Stimulated activated memory B cell treated with anti-CD40 and anti-IgM and Interleukin-4, amounts not matched to agents 10 μg/mL and 1 μg/mL and 100 μg/mL, for 72 hours (primary cell): ENCODE data around the gene PRAMEF15.
"Not testable (repeated sequence)": the region's sequence is repeated elsewhere in the genome, so short reads cannot be mapped to it uniquely, and the experiment has no call there.

Source experiments
- ATAC-seq: fragments of 150-1000 bp; cut with Tn5 transposase; 2 replicates; pipeline ENCODE4 v1.10.0; 2021
- H3K27ac Mint-ChIP-seq: one replicate; pipeline ENCODE4 v1.8.0; 2022; ENCODE audit warnings: mild to moderate bottlenecking, mixed read lengths
- H3K27me3 Mint-ChIP-seq: one replicate; pipeline ENCODE4 v1.8.0; 2022; ENCODE audit warnings: mixed read lengths
- H3K36me3 Mint-ChIP-seq: one replicate; pipeline ENCODE4 v1.8.0; 2022; ENCODE audit warnings: mixed read lengths
- H3K4me1 Mint-ChIP-seq: one replicate; pipeline ENCODE4 v1.8.0; 2022; ENCODE audit warnings: mixed read lengths
- H3K4me3 Mint-ChIP-seq: one replicate; pipeline ENCODE4 v1.8.0; 2022; ENCODE audit warnings: mild to moderate bottlenecking, moderate library complexity, mixed read lengths
- H3K9me3 Mint-ChIP-seq: one replicate; pipeline ENCODE4 v1.8.0; 2022; ENCODE audit warnings: mixed read lengths

PRAMEF15 gene

DNA sequence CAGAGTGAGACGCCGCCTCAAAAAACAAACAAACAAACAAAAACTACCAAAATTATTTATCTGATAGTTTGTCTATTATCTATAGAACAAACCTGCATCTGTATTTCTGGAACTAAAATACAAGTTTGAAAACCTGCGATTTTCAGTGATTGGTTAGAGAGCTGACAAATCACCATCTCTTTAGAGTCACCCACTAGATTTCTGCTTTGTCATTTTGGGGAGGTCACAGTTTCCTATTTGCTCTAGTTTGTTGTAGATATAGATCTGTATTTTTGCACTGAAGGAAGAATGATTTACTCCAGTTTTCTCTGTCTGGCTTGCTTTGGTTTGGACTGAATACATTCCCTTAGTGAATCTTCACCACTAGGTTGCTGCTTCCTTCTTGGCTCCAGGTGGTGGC lies 51.2 kb downstream of the PRAMEF15 start:
- H3K4me1 Mint-ChIP-seq, H3K36me3 Mint-ChIP-seq, H3K9me3 Mint-ChIP-seq, H3K27me3 Mint-ChIP-seq, H3K27ac Mint-ChIP-seq, H3K4me3 Mint-ChIP-seq, ATAC-seq: not testable (repeated sequence)

DNA sequence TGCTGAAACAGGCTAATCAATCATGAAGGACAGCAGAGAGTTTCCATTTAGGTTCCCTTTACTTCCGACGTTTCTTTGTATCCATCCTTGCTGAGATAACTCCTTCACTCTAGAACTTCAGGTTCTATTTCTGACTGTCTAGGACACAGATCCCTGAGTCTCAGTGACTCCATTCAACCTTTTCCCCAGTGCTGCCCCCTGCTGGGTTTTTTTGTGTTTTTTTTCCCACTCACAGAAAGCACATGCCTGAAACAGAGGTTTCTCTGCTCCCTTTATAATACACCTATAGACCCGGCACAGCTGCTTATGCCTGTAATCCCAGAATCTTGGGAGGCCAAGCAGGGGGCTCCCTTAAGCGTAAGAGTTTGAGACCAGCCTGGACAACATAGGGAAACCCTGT lies 53.2 kb downstream of the PRAMEF15 start:
- H3K4me1 Mint-ChIP-seq, H3K27ac Mint-ChIP-seq, H3K4me3 Mint-ChIP-seq, ATAC-seq, H3K9me3 Mint-ChIP-seq, H3K36me3 Mint-ChIP-seq, H3K27me3 Mint-ChIP-seq: not testable (repeated sequence)
